GM19324 (cell line): ENCODE measurements around the gene SLC7A1.

ENCODE experiments used
- ATAC-seq: cut with Tn5 transposase; IDR thresholded peaks from one replicate; pipeline ENCODE4 v1.9.1; 2021; ENCODE audit warnings: mild to moderate bottlenecking, moderate library complexity; ENCODE audit not compliant: unreplicated experiment, low FRiP score

Gene SLC7A1

DNA sequence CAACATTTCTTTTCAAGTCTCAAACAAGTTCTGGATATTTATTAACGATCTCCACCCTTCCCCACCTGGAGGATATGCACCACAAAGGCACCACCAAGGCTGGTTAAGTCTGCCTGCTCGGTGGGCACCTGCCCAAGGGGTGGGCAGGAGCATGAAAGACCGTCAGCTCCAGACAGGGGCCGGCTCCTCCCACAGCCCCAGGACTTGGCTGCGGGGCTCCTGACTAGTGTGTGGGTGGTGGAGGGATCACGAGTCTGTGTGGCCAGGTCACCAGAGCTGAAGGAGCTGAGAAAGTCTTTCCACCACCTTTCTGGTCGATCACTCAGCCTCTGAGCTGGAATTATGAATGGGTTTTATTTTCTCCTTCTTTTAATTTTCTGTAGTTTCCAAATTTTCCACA lies 7.8 kb downstream of the SLC7A1 start:
- ATAC-seq: no peak

DNA sequence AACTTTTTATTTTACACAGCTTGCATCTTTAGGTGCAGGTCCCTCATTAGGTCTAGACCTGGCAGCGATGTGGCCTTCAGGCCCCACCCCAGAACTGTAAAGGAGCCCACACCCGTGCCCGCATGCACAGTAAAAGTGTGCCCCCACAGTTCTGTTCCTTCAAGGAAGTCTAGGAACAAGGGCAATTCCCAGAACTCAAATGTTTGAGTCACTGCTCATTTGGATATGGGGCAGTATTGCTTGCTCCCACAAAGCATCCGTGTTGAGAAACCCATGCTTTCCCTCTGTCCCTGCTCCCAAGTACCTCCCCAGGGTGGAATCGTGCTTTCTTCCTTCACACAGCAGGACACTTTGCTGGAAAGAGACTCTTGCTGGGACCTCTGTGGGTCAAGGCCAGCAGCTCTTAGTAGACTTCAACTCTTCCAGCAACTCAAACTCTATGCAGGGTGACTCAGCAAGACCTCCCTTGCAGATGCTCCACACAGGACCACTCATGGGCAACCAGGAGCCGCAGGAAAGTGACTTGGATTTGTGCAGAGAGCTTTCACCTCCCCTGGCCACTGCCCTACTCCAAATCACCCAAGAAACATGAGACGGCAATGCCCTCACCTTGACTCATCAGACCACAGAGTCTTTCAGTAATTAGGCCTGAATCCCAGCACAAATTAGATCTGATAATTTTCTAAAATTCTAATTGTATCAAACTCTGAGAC lies 12.3 kb downstream of the SLC7A1 start:
- no peak for ATAC-seq

DNA sequence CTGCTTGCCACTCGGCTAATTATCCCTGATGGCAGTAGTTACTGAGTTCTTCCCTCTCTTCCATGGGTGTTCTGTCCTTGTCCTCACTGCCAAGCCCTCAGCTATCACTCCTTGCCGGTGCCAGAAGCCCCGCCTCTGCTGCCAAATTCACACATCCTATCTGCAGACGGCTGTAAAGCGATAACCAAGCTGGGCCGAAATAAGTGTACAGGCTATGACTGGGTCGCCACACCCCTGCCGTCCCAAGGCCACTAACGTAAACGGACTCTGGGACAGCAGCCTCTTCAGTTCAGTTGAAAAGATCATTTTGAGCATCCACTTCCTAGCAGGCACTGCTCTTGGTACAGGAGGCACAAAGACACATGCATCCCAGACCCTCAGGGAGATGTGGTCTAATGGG lies 13.3 kb downstream of the SLC7A1 start:
- ATAC-seq: no peak

DNA sequence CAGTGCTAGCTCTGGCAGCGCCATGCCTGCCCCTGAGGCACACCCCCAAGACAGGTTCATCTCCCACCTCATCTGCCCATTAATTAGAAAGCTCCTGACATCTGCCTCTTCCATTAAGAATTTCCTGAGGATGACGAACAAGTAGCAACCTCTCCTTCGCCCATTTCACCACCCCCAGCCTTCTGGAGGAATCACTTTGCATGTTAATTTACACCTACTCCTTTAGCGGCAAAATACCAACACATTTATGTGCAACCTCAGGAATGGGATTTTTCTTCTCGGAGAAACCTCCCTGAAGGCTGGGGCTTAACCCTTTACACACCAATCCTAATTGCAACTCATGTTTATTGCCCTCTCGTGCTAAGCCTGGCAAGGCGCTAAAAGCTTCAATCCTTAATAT lies 13.8 kb downstream of the SLC7A1 start:
- ATAC-seq: no peak

- no peak for ATAC-seq
Observed at GRCh38 chr13:29579094-29579493, 16.4 kb downstream of the SLC7A1 start.

GRCh38 chr13:29578300-29579085 lies 17.0 kb downstream of the SLC7A1 start:
- ATAC-seq: no peak

GRCh38 chr13:29577136-29578051 lies 18.1 kb downstream of the SLC7A1 start:
- no peak for ATAC-seq

DNA sequence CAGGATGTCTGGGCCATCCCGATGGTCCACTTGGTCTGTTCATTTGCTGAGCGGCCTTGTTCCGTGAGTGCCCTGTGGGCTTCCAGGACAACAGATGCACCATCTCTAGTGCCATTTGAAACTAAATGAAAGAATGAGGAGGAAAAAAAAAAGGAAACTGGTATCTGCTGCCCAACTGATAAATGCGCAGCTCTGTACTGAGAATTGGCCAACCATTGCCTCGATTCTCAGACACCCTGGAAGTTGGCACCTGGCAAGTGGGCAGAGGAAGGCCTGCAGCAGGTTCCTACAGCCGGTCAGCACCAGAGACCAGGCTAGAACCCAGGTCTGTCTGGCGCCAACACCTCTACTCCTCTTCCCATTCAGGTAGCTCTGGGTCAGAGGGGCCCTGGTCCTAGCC lies 18.9 kb downstream of the SLC7A1 start:
- no peak for ATAC-seq

- no peak for ATAC-seq
Observed at GRCh38 chr13:29575098-29575497, 20.4 kb downstream of the SLC7A1 start.

DNA sequence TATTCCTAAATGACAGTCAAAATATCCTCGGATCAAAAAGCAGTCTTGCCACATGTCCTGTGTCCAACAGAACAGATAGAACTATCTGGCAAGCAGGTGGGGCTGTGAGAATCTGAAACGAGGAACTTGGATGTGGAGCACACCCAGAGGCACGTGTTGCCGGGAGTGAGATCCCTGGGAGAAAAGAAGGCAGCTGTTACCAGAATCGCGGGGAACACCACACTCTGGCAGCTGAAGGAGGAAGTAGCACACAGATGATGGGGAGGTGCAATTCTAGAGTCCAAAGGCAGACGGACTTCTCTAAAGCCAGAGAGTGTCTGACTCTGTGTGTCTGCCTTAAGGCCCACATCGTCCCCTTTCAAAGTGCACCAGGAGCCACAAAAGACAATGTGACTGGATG lies 22.3 kb downstream of the SLC7A1 start:
- no peak for ATAC-seq

DNA sequence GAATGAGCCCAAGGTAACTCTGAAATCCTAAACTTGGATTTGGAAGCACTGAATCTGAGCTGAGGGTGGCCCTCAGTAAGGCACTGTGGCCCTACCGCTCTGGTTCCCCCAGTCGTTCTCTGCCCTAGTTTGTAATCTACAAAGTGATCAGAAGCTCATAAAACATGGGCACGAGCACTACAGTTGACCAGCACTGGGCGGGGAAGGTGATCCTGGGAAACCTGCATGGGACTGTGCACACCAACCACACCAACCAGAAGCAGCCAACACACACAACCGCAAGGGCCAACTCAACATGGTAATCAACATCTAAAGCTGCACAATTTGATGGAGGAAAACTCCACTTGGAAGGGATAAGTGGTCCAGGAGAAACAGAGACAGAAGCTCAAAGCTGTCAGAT lies 22.9 kb downstream of the SLC7A1 start:
- ATAC-seq: no peak

DNA sequence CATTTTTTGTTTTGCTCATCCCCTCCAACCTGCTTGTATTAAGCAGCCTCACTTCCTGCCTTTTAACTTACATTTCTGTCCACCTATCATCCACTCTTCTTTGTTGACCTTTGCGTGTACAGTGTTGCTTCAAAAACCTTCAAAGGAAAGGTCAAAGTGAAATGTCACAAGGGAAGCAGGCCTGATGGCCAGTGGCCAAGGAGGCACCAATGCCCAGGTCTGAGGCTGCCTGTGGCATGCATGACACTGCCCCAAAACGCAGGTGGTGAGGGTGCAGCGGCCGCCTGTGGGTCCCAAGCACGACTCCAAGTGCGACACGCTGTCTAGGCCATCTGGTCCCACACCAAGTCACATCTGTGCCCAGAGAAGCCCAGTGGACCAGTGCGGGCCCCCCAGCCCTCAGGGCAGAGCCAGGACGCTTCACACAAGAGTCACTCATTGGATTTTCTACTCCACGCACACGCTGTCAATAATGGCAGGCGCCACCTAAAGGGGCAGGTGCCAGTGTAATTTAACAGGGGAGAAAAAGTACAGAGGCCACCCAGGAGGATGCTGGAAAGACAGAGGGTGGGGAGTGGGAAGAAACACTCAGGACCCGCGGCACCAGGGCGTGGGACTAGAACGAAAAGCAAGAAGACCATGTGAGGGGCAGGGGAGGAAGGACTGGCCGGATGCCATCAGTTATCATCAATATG lies 23.5 kb downstream of the SLC7A1 start:
- ATAC-seq: no peak

- ATAC-seq: no peak
Observed at GRCh38 chr13:29570051-29570654, 25.3 kb downstream of the SLC7A1 start.

DNA sequence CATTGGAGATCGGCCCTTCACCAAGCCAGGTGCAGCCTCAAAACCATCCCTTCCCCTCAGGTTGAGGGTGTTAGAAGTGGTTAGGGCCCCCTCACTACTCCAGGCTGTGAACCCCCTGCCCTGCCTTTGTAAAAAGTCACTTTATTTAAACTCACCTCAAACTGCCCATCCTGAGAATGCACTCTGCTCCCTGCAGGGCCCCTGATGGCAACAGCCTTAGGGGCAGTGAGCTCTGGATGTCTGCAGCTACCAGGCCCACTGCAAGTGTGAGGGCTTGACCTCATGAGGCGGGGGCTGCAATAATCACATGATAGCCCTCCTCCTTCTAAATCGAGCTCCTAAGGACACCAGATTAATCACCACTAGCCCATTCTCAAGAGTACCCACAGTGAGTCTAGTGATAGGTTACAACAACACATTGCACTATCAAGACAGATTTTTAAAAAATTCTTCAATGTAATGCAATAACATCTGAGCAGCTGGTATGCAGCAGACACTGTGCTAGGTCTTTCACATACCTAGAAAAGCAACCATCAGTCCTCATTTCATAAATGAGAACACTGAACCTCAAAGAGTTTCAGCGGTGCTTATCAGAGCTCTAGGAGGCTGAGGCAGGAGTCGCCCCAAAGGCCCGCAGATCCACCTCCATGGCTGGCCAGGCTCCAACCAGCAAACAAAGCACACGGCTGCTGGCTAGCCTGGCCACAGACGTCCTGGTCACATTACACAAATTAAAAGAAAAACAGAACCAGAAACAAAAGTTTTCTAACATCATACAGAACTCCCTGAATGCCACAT lies 26.0 kb downstream of the SLC7A1 start:
- ATAC-seq: no peak

DNA sequence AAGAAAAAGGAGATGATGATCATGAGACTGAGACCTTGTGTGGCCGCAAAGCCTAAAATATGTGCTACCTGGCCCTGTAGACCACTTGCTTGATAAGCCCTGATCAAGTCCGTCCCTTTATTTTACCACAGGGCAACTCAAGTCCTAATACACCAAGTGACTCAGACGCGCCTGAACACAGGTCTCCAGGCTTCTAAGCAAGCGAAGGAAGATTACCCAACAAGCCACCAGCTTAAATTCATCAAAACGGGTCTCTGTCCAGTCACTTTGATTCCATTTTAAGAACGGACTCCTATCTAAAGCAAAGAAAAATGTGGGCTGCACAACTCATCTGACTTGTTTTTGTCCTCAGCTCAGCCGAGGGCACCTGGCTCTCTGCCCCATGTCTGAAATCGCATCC lies 26.8 kb downstream of the SLC7A1 start:
- ATAC-seq: no peak

GRCh38 chr13:29567411-29567810 lies 28.1 kb downstream of the SLC7A1 start:
- no peak for ATAC-seq

- no peak for ATAC-seq
Observed at GRCh38 chr13:29566206-29566605, 29.3 kb downstream of the SLC7A1 start.

- no peak for ATAC-seq
Observed at GRCh38 chr13:29564818-29565217, 30.7 kb downstream of the SLC7A1 start.

- no peak for ATAC-seq
Observed at GRCh38 chr13:29564373-29564772, 31.1 kb downstream of the SLC7A1 start.
